ENCODE measurements around the gene IGSF3. TPM values are rescaled to one million over a fixed set of nuclear protein-coding genes. Genes with fewer than 3 reads are reported as not detected.

Gene IGSF3
- total RNA-seq, 4 donors from 2014 or later = 10.9 to 23.1 (median 18.6) TPM

DNA sequence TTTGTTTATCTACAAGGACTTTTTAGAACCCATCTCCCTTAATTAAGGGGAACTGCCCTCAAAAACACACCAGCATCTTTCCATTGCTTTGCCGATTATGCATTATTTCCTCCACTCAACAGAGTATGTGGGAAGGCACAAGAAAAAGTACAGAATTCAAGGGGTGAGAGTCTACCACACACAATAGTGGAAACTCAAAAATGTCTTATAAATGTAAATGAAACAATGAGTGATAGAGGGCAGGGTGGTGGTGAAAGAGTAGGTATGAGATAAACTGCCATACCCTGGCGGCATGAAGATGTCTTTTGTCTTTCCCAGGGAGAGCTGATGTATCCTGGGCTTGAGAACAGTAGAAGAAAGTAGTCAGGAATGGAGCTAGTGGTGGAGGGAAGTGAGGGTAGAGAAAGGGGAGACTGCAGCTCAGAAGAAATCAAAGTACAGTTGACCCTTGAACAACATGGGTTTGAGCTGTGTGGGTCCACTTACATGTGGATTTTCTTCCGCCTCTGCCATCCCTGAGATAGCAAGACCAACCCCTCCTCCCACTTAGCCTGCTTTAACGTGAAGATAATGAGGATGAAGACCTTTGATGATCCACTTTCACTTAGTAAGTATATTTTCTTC is 121.1 kb downstream of the IGSF3 start:
- H3K36me3 ChIP-seq = peaks cover 0 to 12% of the 10 kb centered on the region in 2 donors
- no peak overlapping the region for H3K4me3 ChIP-seq (replicated peaks in 1 of 3)
- H3K9me3 ChIP-seq = no peaks in the 10 kb centered on the region
- no peak overlapping the region for H3K27ac ChIP-seq
- no peak for DNase-seq
- no peaks in the 10 kb centered on the region for H3K27me3 ChIP-seq
- 91% methylated on average over 4 of the region's 4 CpGs for WGBS, 2 donors
- no peak for TF ChIP-seq POLR2A (IDR thresholded peaks at IDR 0.05)
- TF ChIP-seq, protein P1, sequence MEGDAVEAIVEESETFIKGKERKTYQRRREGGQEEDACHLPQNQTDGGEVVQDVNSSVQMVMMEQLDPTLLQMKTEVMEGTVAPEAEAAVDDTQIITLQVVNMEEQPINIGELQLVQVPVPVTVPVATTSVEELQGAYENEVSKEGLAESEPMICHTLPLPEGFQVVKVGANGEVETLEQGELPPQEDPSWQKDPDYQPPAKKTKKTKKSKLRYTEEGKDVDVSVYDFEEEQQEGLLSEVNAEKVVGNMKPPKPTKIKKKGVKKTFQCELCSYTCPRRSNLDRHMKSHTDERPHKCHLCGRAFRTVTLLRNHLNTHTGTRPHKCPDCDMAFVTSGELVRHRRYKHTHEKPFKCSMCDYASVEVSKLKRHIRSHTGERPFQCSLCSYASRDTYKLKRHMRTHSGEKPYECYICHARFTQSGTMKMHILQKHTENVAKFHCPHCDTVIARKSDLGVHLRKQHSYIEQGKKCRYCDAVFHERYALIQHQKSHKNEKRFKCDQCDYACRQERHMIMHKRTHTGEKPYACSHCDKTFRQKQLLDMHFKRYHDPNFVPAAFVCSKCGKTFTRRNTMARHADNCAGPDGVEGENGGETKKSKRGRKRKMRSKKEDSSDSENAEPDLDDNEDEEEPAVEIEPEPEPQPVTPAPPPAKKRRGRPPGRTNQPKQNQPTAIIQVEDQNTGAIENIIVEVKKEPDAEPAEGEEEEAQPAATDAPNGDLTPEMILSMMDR (IDR thresholded peaks at IDR 0.05) = no peak
- intact Hi-C loops (cut with DNase I) = no loop called here
- no peaks in the 10 kb centered on the region for H3K4me1 ChIP-seq

DNA sequence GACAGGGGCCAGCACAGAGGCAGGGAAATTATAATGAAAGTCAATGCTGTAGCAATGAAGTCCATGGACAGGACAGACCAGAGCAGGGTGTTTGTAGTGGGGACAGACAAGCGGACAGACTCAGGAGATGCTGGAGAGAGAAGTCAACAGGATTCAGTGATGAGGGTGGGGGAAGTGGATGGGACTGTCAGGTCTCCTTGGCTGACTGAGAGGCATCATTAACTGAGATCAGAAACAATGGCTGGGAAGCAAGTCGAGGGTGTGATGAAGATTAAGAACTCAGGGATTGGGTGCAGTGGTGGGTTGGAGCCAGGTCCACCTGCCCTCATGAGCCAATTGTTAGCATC is 122.2 kb downstream of the IGSF3 start:
- H3K9me3 ChIP-seq = no peaks in the 10 kb centered on the region
- H3K27me3 ChIP-seq = no peaks in the 10 kb centered on the region
- H3K4me1 ChIP-seq = no peaks in the 10 kb centered on the region
- DNase-seq = no peak
- no peak for TF ChIP-seq POLR2A (IDR thresholded peaks at IDR 0.05)
- TF ChIP-seq, protein P1 (IDR thresholded peaks at IDR 0.05) = no peak
- WGBS, 2 donors = 77 to 94% methylated on average over 2 of the region's 2 CpGs
- H3K4me3 ChIP-seq (replicated peaks in 1 of 3) = no peak overlapping the region
- intact Hi-C loops (cut with DNase I) = no loop called here
- H3K36me3 ChIP-seq = peaks cover 0 to 12% of the 10 kb centered on the region in 2 donors
- no peak overlapping the region for H3K27ac ChIP-seq

DNA sequence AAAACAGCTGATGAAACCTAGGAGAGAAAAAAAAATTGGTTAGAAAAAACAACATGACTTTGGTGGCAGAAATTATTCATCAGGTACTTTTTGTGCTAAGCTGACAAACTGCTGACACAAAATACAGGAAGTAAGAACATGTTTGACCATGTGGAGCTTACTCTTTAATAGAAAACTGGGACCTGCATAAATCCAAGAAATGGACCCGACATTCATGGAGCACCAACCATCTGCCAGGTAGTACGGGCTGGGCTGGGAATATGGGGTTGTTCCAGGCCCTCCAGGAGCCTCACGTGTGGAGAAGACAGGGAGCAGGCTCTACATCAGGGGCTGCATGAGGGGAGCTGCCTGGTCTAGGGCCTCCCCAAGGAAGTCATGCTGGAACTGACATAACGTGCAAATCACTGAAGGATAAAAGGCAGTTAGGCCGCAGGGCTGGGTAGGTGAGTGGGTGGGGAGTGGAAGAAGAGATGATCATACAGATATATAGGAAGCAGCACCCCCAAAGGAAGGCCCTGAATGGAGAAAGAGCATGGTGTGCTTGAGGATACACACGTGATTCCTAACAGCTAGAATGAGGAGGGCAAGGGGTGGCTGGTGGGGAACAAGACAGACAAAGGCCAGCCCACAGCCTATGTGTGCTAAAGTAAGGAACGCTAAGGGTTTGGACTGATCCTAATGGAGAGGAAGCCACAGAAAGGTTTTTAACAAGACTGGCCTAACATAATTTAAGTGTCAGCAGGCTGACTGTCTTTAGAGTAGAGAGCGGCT is 122.8 kb downstream of the IGSF3 start:
- TF ChIP-seq, protein P1 (IDR thresholded peaks at IDR 0.05) = no peak
- no peak for TF ChIP-seq POLR2A (IDR thresholded peaks at IDR 0.05)
- DNase-seq = no peak
- 92 to 94% methylated on average over 8 of the region's 8 CpGs for WGBS, 2 donors

DNA sequence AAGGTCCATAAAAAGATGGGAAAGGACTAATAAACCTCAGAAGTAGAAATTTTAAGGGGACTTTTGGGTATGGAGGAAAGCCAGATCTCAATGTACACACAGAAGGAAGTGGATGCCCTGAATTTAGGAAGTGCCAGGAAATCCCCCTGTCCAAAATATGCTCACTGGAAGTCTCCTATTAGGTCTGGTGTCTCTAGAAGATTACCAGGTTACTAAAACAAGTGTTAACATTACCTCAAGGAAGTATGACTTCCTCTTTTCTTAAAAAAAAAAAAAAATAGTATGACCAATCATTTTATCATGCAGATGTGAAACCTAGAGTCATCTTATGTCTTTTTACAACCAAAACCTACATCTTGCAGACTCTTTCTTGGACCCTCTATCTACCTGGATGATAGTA is 127.4 kb downstream of the IGSF3 start:
- Histone ChIP-seq H3K27me3 (no peaks in the 10 kb centered on the region), H3K9me3 (no peaks in the 10 kb centered on the region), H3K4me1 (no peaks in the 10 kb centered on the region), H3K27ac (no peak overlapping the region), H3K36me3 (peaks cover 0 to 17% of the 10 kb centered on the region in 2 donors), H3K4me3 (replicated peaks in 1 of 3) (no peak overlapping the region)
- DNase-seq = no peak
- intact Hi-C loops (cut with DNase I) = no loop called here
- no peak for TF ChIP-seq POLR2A (IDR thresholded peaks at IDR 0.05)
- TF ChIP-seq, protein P1 (IDR thresholded peaks at IDR 0.05) = no peak

More for the DNA sequence above, 122.8 kb downstream of the IGSF3 start:
- H3K27me3 ChIP-seq = no peaks in the 10 kb centered on the region
- H3K4me1 ChIP-seq = no peaks in the 10 kb centered on the region
- H3K27ac ChIP-seq = no peak overlapping the region
- intact Hi-C loops (cut with DNase I) = no loop called here
- no peak overlapping the region for H3K4me3 ChIP-seq (replicated peaks in 1 of 3)
- peaks cover 0 to 12% of the 10 kb centered on the region in 2 donors for H3K36me3 ChIP-seq
- H3K9me3 ChIP-seq = no peaks in the 10 kb centered on the region

DNA sequence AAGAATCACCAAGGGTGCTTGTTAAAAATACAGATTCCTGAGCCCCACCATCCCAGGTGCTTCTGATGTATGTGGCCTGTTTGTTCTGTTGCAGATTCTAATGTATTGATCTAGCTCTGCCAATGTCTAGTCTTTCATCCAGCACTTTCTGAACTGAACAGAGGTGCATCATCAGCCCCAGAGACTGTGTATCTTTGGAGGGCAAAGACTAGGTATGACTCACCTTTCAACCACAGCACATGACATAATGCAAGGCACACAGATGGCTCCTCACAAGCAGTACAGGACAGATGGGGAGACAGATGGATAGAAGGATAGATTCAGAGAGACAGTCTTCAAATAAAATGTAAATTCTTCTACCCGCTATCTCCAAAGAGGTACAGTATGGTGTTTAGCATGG is 129.0 kb downstream of the IGSF3 start:
- H3K9me3 ChIP-seq = no peaks in the 10 kb centered on the region
- no peak overlapping the region for H3K27ac ChIP-seq
- H3K27me3 ChIP-seq = no peaks in the 10 kb centered on the region
- H3K4me1 ChIP-seq = no peaks in the 10 kb centered on the region
- 95 to 100% methylated on average over 1 of the region's 1 CpG for WGBS, 2 donors
- TF ChIP-seq, protein P1 (IDR thresholded peaks at IDR 0.05) = no peak
- no peak for TF ChIP-seq POLR2A (IDR thresholded peaks at IDR 0.05)
- H3K36me3 ChIP-seq = peaks cover 0 to 16% of the 10 kb centered on the region in 2 donors
- H3K4me3 ChIP-seq (replicated peaks in 1 of 3) = no peak overlapping the region
- intact Hi-C loops (cut with DNase I) = no loop called here
- no peak for DNase-seq
